GM23338 (cell line): Measurements from ENCODE around the gene KIF1A. TPM values are rescaled to one million over a fixed set of nuclear protein-coding genes. Genes with fewer than 3 reads are reported as not detected.

ENCODE experiments used
- ATAC-seq: fragments of 200-7000 bp; cut with Tn5 transposase; 3 replicates; pipeline ENCODE4 v1.9.1; 2020
- DNase-seq: peaks from one replicate; pipeline ENCODE4 v3.0.0-alpha.2; 2015; ENCODE audit warnings: low spot score
- H2AFZ ChIP-seq: fragments of 200-600 bp; sonication (generic); 2 replicates; pipeline ENCODE4 v1.8.0; 2016; ENCODE audit warnings: antibody characterized with exemption, mild to moderate bottlenecking, moderate library complexity
- H3F3A ChIP-seq: fragments of 200-600 bp; sonication (generic); replicated peaks from 2 replicates; pipeline ENCODE4 v1.8.0; 2017; ENCODE audit warnings: antibody characterized with exemption, mixed run types, low read depth
- H3K27ac ChIP-seq: fragments of 200-600 bp; sonication (generic); 2 replicates; pipeline ENCODE4 v1.6.1; 2016; ENCODE audit warnings: low read depth
- H3K27me3 ChIP-seq: fragments of 200-600 bp; sonication (generic); 2 replicates; pipeline ENCODE4 v1.8.0; 2016; ENCODE audit warnings: mild to moderate bottlenecking, mixed run types, moderate library complexity; ENCODE audit not compliant: insufficient read depth
- H3K36me3 ChIP-seq: fragments of 200-600 bp; sonication (generic); 2 replicates; pipeline ENCODE4 v1.8.0; 2016; ENCODE audit warnings: mild to moderate bottlenecking; ENCODE audit not compliant: insufficient read depth
- H3K4me1 ChIP-seq: fragments of 200-600 bp; sonication (generic); 2 replicates; pipeline ENCODE4 v1.8.0; 2016; ENCODE audit warnings: mild to moderate bottlenecking, moderate library complexity; ENCODE audit not compliant: insufficient read depth
- H3K4me2 ChIP-seq: fragments of 200-600 bp; sonication (generic); 2 replicates; pipeline ENCODE4 v1.7.1; 2017; ENCODE audit warnings: mixed run types
- H3K4me3 ChIP-seq: fragments of 200-600 bp; sonication (generic); 2 replicates; pipeline ENCODE4 v1.6.1; 2016; ENCODE audit warnings: mixed run types
- H3K79me2 ChIP-seq: fragments of 200-600 bp; sonication (generic); replicated peaks from 2 replicates; pipeline ENCODE4 v1.8.0; 2017; ENCODE audit warnings: mild to moderate bottlenecking; ENCODE audit not compliant: insufficient read depth
- H3K9me2 ChIP-seq: fragments of 200-600 bp; sonication (generic); 2 replicates; pipeline ENCODE4 v1.8.0; 2017; ENCODE audit not compliant: insufficient read depth
- H4K20me1 ChIP-seq: fragments of 200-600 bp; sonication (generic); replicated peaks from 2 replicates; pipeline ENCODE4 v1.8.0; 2017; ENCODE audit warnings: mild to moderate bottlenecking; ENCODE audit not compliant: insufficient read depth
- H3K27ac Mint-ChIP-seq: 2 replicates; pipeline ENCODE4 v1.8.0; 2020; ENCODE audit warnings: inconsistent platforms, mild to moderate bottlenecking, moderate library complexity, mixed read lengths
- H3K27me3 Mint-ChIP-seq: 3 replicates; pipeline ENCODE4 v1.8.0; 2022; ENCODE audit warnings: low read depth, mild to moderate bottlenecking, moderate library complexity, mixed read lengths, inconsistent platforms; ENCODE audit not compliant: insufficient read depth, poor library complexity
- H3K36me3 Mint-ChIP-seq: 3 replicates; pipeline ENCODE4 v1.8.0; 2021; ENCODE audit warnings: low read depth, mild to moderate bottlenecking, inconsistent platforms, moderate library complexity, mixed read lengths
- H3K4me1 Mint-ChIP-seq: 3 replicates; pipeline ENCODE4 v1.8.0; 2020; ENCODE audit warnings: mild to moderate bottlenecking, inconsistent platforms, mixed read lengths
- H3K4me3 Mint-ChIP-seq: 3 replicates; pipeline ENCODE4 v1.8.0; 2021; ENCODE audit warnings: moderate library complexity, mild to moderate bottlenecking, inconsistent platforms, mixed read lengths
- H3K9me3 Mint-ChIP-seq: 3 replicates; pipeline ENCODE4 v1.8.0; 2020; ENCODE audit warnings: moderate library complexity, mild to moderate bottlenecking, inconsistent platforms, mixed read lengths
- EZH2 ChIP-seq: fragments of 200-600 bp; sonication (generic); IDR thresholded peaks from one replicate; pipeline ENCODE4 v1.8.0; 2017; ENCODE audit warnings: antibody characterized with exemption, mild to moderate bottlenecking, low read depth; ENCODE audit not compliant: unreplicated experiment
- EZH2phosphoT487 ChIP-seq: fragments of 200-600 bp; sonication (generic); IDR thresholded peaks from one replicate; pipeline ENCODE4 v1.8.1; 2018; ENCODE audit warnings: antibody characterized with exemption; ENCODE audit not compliant: unreplicated experiment
- NANOG ChIP-seq: IDR thresholded peaks from 2 replicates; pipeline ENCODE4 v1.6.1; 2016; ENCODE audit warnings: antibody characterized with exemption, borderline replicate concordance
- POLR2AphosphoS5 ChIP-seq: IDR thresholded peaks from 2 replicates; pipeline ENCODE4 v1.6.1; 2016; ENCODE audit warnings: antibody characterized with exemption, low read depth
- STAT1 ChIP-seq: IDR thresholded peaks from one replicate; pipeline ENCODE4 v1.6.1; 2016; ENCODE audit warnings: antibody characterized with exemption; ENCODE audit not compliant: unreplicated experiment
- ZNF114 ChIP-seq: fragments of 250-450 bp; sonication (Bioruptor Pico); IDR thresholded peaks from 2 replicates; pipeline ENCODE4 v1.5.0; 2020; ENCODE audit warnings: mild to moderate bottlenecking, moderate library complexity
- ZNF331 ChIP-seq: fragments of 250-450 bp; sonication (Bioruptor Pico); IDR thresholded peaks from 2 replicates; pipeline ENCODE4 v1.5.0; 2020; ENCODE audit warnings: low read depth, mild to moderate bottlenecking, moderate library complexity
- polyA plus RNA-seq: library from polyadenylated mRNA; unstranded; fragments of >200 nt; fragmentation: Nextera tagmentation; extraction: Ambion mirVana; gene quantifications from 2 replicates; pipeline ENCODE4 v1.2.1, GENCODE V29; 2016
- total RNA-seq: library from RNA; depleted of rRNA; stranded (reverse); fragments of >200 nt; shearing (Covaris generic); gene quantifications from 2 replicates; pipeline ENCODE4 v1.2.3, GENCODE V29; 2014
- TF ChIP-seq, protein P1 (sequence below), 2 experiments: fragments of 200-600 bp in 1 of 2; sonication (generic) in 1 of 2; conservative IDR thresholded peaks; 2 replicates each; pipeline versions ENCODE4 v1.5.1 to v1.6.1; 2016 to 2017; ENCODE audit warnings: antibody characterized with exemption in 2 of 2, low read depth in 2 of 2, mild to moderate bottlenecking in 2 of 2, moderate library complexity in 1 of 2
- TF ChIP-seq, protein P2 (sequence below): IDR thresholded peaks from 2 replicates; pipeline ENCODE4 v1.6.1; 2016; ENCODE audit warnings: antibody characterized with exemption

Gene KIF1A
- total and polyA plus RNA-seq, 2 experiments from 2014 or later: 169 to 214 TPM

DNA sequence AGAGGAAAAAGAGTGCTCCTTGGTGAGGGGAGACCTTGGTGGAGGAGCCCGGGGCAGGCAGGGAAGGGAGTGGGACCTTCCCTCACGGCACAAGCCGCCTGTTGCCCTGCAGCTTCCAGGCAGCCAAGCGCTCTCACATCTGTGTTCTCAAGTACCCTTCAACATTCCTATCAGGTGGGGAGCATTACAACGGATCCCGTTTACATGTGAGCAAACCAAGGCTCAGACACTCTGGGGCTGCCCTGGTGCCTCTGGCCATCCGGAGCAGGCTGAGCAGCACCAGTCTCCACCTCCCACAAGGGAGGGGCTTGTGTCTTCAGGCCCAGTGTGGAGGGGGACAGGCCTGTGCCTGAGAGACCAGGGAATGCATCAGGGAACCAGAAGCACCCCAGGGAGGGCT is 70.5 kb downstream of the KIF1A start:
- peaks cover 84% of the 10 kb centered on the region for H3K36me3 Mint-ChIP-seq
- Histone ChIP-seq H3K4me3 (no peak overlapping the region), H3F3A (no peaks in the 10 kb centered on the region), H3K79me2 (no peaks in the 10 kb centered on the region), H3K27me3 (no peaks in the 10 kb centered on the region), H3K4me1 (no peaks in the 10 kb centered on the region), H3K27ac (no peak overlapping the region), H3K9me2 (no peaks in the 10 kb centered on the region), H2AFZ (no peak overlapping the region), H3K36me3 (peaks cover 12% of the 10 kb centered on the region; the same call in 1 of the 2 replicates), H3K4me2 (no peak overlapping the region), H4K20me1 (peaks cover 6% of the 10 kb centered on the region; the same call in 1 of the 2 replicates)
- peaks cover 39% of the 10 kb centered on the region for H3K27me3 Mint-ChIP-seq
- no peak for TF ChIP-seq STAT1
- TF ChIP-seq, protein P1, sequence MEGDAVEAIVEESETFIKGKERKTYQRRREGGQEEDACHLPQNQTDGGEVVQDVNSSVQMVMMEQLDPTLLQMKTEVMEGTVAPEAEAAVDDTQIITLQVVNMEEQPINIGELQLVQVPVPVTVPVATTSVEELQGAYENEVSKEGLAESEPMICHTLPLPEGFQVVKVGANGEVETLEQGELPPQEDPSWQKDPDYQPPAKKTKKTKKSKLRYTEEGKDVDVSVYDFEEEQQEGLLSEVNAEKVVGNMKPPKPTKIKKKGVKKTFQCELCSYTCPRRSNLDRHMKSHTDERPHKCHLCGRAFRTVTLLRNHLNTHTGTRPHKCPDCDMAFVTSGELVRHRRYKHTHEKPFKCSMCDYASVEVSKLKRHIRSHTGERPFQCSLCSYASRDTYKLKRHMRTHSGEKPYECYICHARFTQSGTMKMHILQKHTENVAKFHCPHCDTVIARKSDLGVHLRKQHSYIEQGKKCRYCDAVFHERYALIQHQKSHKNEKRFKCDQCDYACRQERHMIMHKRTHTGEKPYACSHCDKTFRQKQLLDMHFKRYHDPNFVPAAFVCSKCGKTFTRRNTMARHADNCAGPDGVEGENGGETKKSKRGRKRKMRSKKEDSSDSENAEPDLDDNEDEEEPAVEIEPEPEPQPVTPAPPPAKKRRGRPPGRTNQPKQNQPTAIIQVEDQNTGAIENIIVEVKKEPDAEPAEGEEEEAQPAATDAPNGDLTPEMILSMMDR (conservative IDR thresholded peaks at IDR 0.05; ENCODE audit: low read depth in 2 of 2): no peak
- TF ChIP-seq EZH2phosphoT487: no peak
- no peak for TF ChIP-seq ZNF114 (CRISPR knock-in tag)
- TF ChIP-seq POLR2AphosphoS5: no peak
- TF ChIP-seq, protein P2, sequence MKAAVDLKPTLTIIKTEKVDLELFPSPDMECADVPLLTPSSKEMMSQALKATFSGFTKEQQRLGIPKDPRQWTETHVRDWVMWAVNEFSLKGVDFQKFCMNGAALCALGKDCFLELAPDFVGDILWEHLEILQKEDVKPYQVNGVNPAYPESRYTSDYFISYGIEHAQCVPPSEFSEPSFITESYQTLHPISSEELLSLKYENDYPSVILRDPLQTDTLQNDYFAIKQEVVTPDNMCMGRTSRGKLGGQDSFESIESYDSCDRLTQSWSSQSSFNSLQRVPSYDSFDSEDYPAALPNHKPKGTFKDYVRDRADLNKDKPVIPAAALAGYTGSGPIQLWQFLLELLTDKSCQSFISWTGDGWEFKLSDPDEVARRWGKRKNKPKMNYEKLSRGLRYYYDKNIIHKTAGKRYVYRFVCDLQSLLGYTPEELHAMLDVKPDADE: no peak
- TF ChIP-seq ZNF331 (CRISPR knock-in tag): no peak
- no peak for TF ChIP-seq NANOG
- H3K4me3 Mint-ChIP-seq: no peak overlapping the region
- no peak for DNase-seq
- H3K9me3 Mint-ChIP-seq: no peaks in the 10 kb centered on the region; the same call in 2 of the 3 replicates
- ATAC-seq: no peak; the same call in 2 of the 3 replicates
- H3K4me1 Mint-ChIP-seq: no peaks in the 10 kb centered on the region
- no peak overlapping the region for H3K27ac Mint-ChIP-seq

DNA sequence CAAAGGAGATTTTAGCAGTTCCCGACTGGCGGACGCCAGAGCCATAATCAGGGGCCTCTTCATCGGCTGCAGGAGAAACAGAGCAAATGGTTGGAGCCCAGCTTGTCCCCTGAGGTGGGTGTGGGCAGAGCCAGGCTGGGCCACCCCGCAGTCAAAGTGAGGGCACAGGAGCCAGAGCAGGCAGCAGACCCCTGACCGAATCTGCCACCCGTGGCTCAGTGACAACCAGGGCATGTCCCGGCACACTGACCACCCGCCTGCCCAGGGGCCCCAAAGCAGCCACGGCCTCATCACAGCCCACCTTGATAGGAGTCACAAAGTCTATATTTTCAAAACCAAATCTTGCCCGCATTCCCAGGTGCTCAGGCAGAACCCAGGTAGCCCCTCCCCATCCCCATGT is 72.8 kb downstream of the KIF1A start:
- DNase-seq: no peak
- peaks cover 37% of the 10 kb centered on the region for H3K27me3 Mint-ChIP-seq
- no peaks in the 10 kb centered on the region for H3K4me1 Mint-ChIP-seq
- H3K36me3 ChIP-seq: peaks cover 12% of the 10 kb centered on the region; the same call in 1 of the 2 replicates
- no peaks in the 10 kb centered on the region; the same call in 1 of the 2 replicates for H4K20me1 ChIP-seq
- no peak overlapping the region for H3K4me3 Mint-ChIP-seq
- H3K36me3 Mint-ChIP-seq: peaks cover 84% of the 10 kb centered on the region
- H3F3A ChIP-seq: no peaks in the 10 kb centered on the region
- no peaks in the 10 kb centered on the region for H3K4me1 ChIP-seq
- no peak overlapping the region for H2AFZ ChIP-seq
- no peaks in the 10 kb centered on the region for H3K79me2 ChIP-seq
- H3K9me3 Mint-ChIP-seq: no peaks in the 10 kb centered on the region; the same call in 2 of the 3 replicates
- H3K9me2 ChIP-seq: no peaks in the 10 kb centered on the region
- H3K27ac Mint-ChIP-seq: no peak overlapping the region
- H3K4me2 ChIP-seq: no peak overlapping the region
- TF ChIP-seq, protein P2: no peak
- TF ChIP-seq NANOG: no peak
- no peak for TF ChIP-seq ZNF114 (CRISPR knock-in tag)
- no peak for TF ChIP-seq EZH2
- no peak for ATAC-seq
- H3K27me3 ChIP-seq: no peaks in the 10 kb centered on the region
- no peak overlapping the region for H3K4me3 ChIP-seq
- H3K27ac ChIP-seq: no peak overlapping the region
